Endothelial cell of hepatic sinusoid (primary cell): ENCODE measurements around the gene GGTA1.
"Not testable (repeated sequence)": the region's sequence is repeated elsewhere in the genome, so short reads cannot be mapped to it uniquely, and the experiment has no call there.

Experiments used
- in situ Hi-C: cut with HindIII; loops from 2 replicates; pipeline ENCODE4 v1.10.0; 2017; ENCODE audit warnings: low sequenced_read_pairs

The GGTA1 gene

GRCh38 chr9:121499427-121500164 lies at the start of gene GGTA1:
Gene GGTA1, minus strand, starts transcription at chr9:121499844. Its CDS starts 31,922 bp downstream, at chr9:121467922.
- in situ Hi-C loops: loop anchor here (10.0 kb wide), 1 partner anchor 55 kb away; no protein-coding TSS in a partner anchor

GRCh38 chr9:121548666-121549065 lies 49.0 kb upstream of the GGTA1 start:
- in situ Hi-C loops: loop anchor here (5.0 to 10.0 kb wide), 2 partner anchors 34 to 426 kb away; no protein-coding TSS in a partner anchor

GRCh38 chr9:121545875-121546423 lies 46.3 kb upstream of the GGTA1 start:
- in situ Hi-C loops: loop anchor here (5.0 to 10.0 kb wide), 2 partner anchors 36 to 429 kb away; no protein-coding TSS in a partner anchor

- in situ Hi-C loops: loop anchor here (5.0 to 10.0 kb wide), 2 partner anchors 37 to 429 kb away; no protein-coding TSS in a partner anchor
Observed at GRCh38 chr9:121545150-121545874, 45.7 kb upstream of the GGTA1 start.

- in situ Hi-C loops: loop anchor here (10.0 kb wide), 1 partner anchor 433 kb away; no protein-coding TSS in a partner anchor
Observed at GRCh38 chr9:121542025-121542424, 42.4 kb upstream of the GGTA1 start.

- in situ Hi-C loops: loop anchor here (10.0 kb wide), 1 partner anchor 434 kb away; no protein-coding TSS in a partner anchor
Observed at GRCh38 chr9:121541256-121541655, 41.6 kb upstream of the GGTA1 start.

- in situ Hi-C loops: no loop called here
Observed at GRCh38 chr9:121538221-121538620, 38.6 kb upstream of the GGTA1 start.

- in situ Hi-C loops: no loop called here
Observed at GRCh38 chr9:121537283-121537682, 37.6 kb upstream of the GGTA1 start.

GRCh38 chr9:121532881-121533280 lies 33.2 kb upstream of the GGTA1 start:
- in situ Hi-C loops: no loop called here

- in situ Hi-C loops: no loop called here
Observed at GRCh38 chr9:121529237-121529987, 29.8 kb upstream of the GGTA1 start.

- in situ Hi-C loops: no loop called here
Observed at GRCh38 chr9:121528642-121529041, 29.0 kb upstream of the GGTA1 start.

GRCh38 chr9:121527371-121527770 lies 27.7 kb upstream of the GGTA1 start:
- in situ Hi-C loops: no loop called here

GRCh38 chr9:121519688-121520087 lies 20.0 kb upstream of the GGTA1 start:
- in situ Hi-C loops: loop anchor here (5.0 kb wide), 1 partner anchor 72 kb away; no protein-coding TSS in a partner anchor

GRCh38 chr9:121518634-121519033 lies 19.0 kb upstream of the GGTA1 start:
- in situ Hi-C loops: no loop called here

GRCh38 chr9:121513166-121513565 lies 13.5 kb upstream of the GGTA1 start:
- in situ Hi-C loops: not testable (repeated sequence)

- in situ Hi-C loops: no loop called here
Observed at GRCh38 chr9:121510766-121511550, 11.3 kb upstream of the GGTA1 start.

GRCh38 chr9:121509180-121509579 lies 9.5 kb upstream of the GGTA1 start:
- in situ Hi-C loops: loop anchor here (10.0 kb wide), 1 partner anchor 64 kb away; no protein-coding TSS in a partner anchor

- in situ Hi-C loops: loop anchor here (10.0 kb wide), 1 partner anchor 64 kb away; no protein-coding TSS in a partner anchor
Observed at GRCh38 chr9:121508415-121508814, 8.8 kb upstream of the GGTA1 start.

- in situ Hi-C loops: loop anchor here (10.0 kb wide), 1 partner anchor 61 kb away; no protein-coding TSS in a partner anchor
Observed at GRCh38 chr9:121505903-121506735, 6.5 kb upstream of the GGTA1 start.
